Activated CD4-positive, alpha-beta T cell treated with anti-CD3 and anti-CD28 coated beads, Interleukin-2, amount 50 U/mL, for 24 hours (primary cell): ENCODE data around the gene HNF4A.

Experiments used
- DNase-seq, 2 donors: peaks; one replicate each; pipeline ENCODE4 v3.0.0-alpha.2; 2020; ENCODE audit warnings: low read depth in 1 of 2, low spot score in 1 of 2

The HNF4A gene

DNA sequence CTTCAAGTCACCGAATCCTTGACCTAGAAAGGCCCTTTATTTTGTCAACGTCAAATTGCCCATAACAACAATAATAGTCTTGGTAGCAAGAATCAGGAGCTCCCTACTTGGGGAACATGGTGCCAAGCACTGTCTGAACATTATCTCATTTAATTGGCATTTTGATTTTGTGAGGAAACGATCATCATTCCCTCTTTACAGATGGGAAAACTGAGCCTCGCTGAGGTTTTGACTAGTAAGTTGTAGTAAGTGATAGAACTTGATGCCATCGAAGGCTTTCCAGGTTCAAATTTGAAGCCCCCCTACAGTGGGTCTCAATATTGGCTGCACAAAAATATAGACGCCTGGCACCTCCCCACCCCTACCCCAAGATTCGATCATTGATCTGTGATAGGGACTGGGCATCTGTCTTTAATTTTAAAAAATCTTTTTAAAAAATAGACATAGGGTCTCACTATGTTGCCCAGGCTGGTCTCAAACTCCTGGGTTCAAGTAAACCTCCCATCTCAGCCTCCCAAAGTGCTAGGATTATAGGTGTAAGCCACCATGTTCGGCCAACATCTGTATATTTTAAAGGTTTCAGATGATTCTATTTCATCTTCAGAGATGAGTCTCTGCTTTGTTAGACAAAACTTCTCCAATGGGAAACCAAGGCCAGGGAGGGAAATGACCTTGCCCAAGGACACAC, 36.7 kb downstream of the HNF4A start:
- DNase-seq, result no peak

DNA sequence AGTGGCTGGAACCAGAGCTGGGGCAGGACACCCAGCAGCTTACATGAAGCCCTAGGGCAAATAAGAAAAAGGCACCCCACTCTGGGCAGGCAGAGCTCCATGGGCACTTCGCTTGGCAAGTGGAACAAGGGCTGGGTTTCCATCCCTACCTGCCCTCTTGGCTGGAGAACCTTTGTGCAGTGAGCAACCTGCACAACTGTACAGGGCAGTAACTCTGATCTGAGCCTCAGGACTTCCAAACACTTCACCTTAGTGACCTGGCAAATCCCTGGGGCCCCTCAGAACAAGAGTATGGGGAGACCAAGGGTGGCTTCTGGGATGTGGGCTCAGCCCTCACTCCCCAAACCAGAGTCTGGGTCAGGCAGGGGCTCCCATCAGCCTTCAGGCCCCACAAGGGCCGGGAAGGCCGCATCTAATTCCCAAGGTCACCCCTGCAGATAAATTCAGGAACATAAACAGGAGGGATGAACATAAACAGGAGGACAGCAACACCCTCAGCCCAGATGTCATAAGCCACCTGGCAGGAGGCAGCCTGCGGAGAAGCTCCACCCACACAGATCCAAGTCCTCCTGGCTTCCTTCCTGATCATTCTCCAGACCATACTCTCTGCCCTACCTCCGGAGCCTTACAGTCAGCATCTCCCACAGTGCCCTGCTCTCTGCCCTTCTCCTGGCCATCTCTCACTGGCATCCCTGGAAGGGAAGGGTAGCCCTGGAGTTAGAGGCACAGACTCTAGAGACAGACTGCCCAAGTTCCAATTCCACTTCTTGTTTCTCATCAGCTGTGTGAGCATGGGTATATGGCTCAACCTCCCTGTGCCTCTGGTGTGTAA, 37.5 kb downstream of the HNF4A start:
- no peak for DNase-seq

DNA sequence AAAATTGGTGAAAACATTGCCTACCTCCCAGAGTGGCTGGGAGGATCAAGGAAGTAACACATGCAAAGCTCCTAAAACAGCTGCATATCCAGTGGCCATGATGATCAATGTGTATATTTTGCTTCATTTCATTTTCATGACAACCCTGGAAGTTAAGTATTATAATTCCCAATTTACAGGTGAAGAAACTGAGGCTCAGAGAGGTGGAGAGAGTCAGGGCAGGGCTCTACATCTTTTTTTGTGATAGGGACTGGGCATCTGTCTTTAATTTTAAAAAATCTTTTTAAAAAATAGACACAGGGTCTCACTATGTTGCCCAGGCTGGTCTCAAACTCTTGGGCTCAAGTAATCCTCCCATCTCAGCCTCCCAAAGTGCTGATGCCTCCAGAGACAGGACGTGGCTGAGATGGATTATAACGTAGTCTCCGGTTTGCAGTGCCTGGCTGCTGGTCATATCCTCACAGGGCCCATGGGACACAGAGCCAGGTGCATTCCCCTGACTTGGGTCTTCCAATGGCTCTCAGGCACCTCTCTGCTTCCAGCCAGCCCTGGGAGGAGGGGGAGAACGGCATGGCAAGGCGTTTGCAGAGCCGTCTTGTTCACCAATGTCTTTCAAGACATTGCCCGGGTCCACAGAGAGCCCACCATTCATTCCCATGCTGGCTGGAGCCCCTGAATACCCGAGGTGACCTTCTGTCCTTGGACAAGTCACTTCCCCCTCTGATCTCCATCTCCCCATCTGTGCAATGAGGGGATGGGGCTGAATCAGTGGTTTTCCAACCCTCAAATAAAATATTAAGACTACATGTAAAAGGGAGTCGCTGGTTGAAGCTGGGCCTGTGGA, 38.3 kb downstream of the HNF4A start:
- DNase-seq, result no peak

DNA sequence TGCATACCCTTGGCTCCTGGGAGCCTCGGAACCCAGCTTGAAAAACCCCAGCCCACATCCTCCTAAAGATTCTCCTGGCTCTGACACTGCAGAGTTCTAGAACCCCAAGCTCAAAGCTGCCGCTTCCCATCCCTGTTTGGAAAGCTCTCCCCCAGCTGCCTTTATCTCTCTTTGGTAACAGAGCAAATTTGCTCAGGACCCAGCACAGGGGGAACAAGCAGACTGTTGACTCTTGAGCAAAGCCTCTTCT, 38.9 kb downstream of the HNF4A start:
- no peak for DNase-seq

DNA sequence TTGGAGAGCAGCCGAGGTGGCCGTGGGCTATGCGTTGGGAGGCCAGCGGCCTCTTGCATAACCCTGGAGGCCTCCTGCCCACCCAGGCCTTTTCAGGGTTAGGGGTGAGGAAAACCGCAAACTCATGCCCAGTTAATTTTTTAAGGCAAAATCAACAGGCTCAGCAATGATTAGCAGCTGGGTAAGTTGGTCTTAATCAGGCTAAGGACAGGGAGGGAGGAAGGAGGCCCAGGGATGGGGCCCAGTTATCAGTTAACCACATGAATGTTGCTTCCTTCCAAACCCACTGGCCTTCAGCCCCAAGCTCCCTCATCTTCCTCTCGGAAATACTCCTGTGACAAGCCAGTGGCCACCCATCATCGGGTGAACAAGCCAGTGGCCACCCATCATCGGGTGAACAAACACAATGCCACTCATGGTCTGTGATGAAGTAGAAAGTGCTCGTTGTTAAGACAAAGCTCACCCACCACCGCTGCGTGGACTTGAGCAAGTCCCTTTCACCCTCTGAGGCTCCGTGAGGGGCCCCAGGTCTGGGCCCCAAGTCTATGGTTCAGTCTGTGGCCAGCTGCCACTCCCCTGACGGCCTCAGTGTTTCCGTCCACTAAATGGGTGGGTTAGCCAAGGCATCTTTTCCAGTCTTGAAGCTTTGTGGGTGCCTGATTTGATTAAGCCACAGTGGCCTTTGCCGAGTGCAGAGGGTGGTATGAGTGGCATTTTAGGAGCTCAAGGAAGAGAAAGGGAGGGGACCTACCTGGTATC, 39.4 kb downstream of the HNF4A start:
- DNase-seq, result no peak

DNA sequence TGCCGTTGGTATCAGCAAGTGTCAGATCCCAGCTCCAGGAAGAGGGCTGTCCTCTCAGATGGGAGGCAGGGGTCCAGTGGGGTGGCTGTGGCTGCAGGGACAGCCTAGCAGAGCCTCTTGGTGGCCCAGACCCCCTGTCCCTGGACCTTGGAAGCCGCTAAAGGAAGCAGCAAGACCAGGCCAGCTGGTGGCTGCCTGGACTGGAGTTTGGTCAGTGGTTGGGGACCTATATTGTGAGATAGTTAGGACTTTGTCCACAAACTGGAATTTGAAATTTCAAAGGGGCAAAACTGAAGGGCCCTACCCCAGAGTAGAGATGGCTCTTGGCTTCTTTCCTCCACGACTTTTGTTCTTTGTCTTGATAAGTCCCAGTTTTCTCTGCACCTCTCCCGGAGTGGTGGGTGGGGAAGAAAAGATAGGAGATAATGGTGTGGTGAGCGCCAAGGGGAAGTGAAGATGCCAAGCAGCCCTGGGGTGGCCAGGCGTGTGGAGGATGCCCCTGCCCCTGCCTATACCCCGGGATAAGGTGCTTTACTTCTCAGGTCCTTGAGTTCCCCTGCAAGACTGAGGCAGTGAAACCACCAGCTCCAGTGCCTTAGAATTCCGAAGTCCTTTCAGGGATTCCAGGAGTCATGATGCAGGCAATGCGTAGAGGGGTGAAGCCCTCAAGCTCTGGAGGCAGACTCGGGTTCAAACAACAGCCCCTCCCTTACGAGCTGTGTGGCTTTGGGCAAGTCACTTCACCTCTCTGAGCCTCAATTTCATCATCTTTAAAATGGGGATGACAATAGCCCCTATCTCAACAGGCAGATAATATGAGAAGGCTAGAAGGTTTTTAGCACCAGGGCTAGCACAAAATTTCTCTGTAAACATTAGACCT, 40.2 kb downstream of the HNF4A start:
- DNase-seq, result no peak

DNA sequence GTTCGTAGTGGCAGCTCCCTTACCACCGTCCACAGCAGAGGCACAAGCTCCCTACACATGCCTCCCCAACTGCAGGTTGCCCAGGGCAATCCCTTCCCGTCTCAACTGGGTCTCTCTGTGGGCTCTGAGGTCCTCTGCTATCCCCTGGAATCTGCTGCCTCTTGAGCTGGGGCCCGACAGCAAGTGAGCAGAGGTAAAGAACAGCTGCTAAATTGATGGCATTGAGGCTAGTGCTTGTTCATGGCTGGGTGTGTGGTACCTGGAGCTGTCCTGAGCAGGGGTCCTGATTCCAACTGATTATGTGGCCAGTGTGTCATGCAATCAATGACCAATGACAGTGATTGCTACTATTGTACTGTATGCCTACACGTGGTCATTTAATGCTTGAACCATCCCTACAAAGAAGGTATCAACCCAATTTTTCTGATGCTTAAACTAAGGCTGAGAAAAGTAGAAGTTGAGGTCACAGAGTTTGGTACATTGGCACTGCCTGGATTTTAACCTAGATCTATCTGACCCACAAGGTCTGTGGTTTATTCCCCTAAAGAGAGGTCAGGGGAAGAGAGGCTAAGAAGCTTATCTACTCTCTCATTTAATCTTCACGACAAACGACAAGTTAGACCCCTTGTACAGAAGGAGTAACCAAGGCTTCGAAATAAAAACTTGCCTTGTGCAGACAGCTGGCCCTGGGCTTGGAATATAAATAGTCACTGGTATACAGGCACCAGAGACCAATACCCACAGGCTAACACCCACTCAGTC, 41.1 kb downstream of the HNF4A start:
- DNase-seq, result no peak

DNA sequence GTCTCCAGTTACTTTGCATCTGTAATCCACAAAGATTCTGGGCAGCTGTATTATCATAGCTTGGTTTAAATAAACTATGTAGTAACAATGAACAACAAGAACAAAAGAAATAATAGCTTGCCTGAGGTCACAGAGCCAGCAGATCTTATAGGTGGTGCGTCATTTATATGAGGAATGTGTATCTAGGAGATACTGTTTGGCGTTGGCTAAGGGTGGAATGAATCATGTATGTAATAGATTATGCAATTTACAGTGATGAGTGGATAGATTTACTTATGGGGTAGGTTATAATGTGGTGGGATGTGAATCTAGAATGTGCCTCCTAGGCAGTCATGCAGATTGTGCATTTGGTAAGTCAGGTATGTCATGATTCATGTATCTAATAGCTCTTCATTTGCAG, 42.8 kb downstream of the HNF4A start:
- DNase-seq, result no peak

DNA sequence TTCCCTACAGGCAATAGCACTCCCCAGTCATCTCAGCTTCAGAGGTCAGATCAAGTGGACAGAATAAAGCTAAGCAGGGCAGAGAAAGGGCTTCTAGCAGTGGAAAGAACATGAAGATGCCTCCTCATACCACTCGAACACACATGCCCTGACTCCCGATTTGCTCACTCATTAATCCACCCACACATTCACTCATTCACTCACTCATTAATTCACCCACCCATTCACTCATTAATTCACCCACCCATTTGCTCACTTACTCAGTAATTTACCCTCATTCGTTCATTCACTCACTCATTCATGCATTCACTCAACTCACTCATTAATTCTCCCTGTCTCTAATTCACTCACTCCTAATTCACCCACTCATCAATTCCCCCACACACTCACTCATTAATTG, 43.9 kb downstream of the HNF4A start:
- no peak for DNase-seq

DNA sequence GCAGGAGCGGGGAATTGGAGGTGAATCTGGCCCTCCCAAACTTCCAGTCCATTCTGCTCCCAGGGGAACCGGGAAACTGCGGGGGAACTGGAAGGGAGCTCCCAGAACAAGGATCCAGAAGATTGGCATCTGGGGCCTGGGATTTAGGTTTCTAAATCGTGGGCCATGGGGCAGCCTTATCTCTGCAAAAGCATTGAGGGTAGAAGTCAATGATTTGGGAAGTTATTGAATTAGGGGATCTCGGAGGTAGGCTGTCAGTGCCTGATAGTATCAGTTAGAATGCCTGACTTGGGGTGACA, 45.1 kb downstream of the HNF4A start:
- no peak for DNase-seq

DNA sequence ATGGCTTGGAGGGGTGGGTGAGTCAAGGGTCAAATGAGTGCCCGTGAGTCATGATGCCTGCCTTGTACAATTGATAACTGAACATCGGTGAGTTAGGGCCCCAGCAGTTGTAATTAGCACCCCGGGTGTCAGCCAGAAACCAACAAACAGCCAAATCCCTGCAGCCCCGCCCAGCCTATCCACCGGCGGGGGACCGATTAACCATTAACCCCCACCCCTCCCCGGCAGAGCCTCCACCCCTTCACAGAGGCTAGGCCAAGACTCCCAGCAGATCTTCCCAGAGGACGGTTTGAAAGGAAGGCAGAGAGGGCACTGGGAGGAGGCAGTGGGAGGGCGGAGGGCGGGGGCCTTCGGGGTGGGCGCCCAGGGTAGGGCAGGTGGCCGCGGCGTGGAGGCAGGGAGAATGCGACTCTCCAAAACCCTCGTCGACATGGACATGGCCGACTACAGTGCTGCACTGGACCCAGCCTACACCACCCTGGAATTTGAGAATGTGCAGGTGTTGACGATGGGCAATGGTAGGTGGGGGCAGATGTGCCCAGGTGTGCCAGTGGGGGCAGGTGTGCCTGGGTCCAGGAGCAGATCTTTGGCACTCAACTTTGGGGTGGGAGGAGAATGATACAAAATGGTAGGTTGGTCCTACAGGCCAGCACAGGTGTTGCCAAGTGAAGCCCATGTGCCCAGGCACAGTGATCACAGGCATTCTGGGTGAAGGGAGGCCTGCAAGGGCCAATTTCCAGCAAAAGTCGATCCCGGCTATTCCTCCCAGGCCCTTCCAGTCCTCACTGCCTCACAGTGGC, 45.7 kb downstream of the HNF4A start:
- no peak for DNase-seq

DNA sequence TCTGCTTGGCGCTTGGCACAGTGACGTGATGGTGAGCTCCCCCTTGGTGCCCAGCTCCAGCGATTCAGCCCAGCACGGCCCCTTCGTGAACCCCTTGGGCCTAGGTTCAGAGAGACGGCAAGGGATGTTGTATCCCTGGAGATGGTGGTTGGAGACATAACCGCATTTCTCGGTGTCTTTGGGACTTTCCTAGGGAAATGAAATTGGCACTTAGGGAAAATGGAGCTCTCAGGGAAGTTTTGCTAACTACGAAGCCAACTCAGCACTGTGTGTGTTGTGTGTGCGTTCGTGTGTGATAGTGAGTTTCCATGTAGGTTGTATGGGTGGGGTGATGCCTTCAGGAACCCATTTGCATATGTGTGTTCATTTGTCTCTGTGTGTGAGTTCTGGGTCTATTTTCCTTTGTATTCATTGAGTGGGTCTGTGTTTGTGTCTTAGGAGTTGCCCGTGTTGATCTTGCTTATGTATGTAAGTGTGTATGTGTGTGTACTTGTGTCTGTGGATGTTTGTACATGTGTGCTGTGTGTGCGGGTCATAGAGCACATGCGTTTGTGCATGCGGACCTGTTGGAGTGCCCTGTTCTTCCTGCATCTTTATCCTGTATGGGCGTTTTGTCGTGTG, 46.4 kb downstream of the HNF4A start:
- DNase-seq, result no peak

DNA sequence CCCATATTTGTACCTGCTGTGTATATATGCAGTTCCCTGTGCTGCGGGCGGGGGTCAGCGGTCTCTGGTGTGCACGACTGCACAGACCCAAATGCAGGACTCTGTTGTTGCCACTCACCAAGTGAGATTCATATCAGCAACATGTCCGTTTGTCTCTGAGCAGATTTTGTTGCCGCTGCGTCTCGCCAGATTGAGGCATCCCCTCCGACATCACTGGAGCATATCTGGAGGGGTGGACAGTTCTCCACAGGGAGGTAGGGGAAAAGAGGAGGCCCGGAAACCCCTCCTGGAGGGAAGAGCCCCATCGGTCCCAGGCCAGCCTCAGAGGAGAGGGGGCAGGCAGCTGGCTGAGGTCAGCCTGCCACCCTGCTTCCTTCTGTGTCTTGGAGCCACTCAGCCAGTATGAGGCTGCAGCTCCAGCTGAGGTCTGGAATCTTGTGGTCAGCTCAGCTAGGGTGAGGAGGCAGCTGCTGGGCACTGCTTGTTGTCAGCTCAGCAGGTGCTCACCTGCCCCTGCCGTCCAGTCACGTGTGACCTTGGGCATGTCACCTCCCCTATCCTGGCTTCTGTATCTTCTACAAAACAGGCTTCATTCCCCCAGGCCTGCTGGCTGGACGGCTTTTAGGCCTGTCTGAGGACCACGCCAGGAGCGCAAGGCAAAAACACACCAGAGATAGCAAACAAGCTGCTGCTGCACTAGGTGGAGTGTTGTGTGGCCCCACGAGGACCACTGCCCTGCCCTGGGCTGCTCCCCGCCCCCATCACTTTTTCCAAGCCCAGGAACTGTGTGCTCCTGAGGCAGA, 47.1 kb downstream of the HNF4A start:
- no peak for DNase-seq

DNA sequence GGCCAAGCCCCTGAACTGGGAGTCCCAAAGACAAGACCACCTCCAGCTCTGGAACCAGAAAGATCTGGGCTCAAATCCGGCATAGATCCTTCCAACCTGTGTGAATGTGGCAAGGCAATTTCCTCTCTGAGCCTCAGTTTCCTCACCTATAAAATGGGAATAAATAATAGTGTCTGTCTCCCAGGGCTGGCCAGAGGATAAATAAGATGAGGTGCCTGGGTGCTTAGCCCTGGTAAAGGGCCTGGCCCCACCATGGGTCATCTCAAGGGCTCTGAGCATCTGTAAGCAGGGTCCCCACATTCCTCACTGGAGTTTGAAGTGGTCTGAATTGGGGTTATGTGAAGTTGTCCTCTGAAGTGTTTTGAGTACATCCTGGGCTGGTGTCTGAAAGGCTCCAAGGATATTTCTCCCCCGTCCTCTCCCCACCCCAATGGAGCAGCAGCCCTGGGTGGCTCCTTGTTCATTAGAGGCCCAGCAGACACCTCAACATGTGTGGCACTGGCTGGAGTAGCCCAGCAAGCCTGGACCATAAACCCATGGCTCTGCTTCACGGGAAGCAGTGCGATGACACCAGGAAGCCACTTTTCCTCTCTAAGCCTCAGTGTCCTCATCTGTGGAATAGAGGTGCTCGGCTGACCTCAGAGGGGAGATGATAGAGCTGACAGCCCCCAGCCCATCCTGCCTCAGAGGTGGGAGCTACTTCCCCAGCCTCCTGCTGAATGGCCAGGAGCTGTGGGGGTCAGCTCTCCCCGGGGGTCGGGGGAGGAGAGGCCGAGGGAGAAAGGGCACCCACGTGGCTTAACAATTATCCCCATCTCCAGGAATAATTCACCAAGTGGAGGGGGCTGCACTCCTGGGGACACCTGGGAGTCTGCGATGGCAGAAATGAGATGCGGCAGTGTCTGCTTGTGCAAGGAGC, 48.0 kb downstream of the HNF4A start:
- no peak for DNase-seq

DNA sequence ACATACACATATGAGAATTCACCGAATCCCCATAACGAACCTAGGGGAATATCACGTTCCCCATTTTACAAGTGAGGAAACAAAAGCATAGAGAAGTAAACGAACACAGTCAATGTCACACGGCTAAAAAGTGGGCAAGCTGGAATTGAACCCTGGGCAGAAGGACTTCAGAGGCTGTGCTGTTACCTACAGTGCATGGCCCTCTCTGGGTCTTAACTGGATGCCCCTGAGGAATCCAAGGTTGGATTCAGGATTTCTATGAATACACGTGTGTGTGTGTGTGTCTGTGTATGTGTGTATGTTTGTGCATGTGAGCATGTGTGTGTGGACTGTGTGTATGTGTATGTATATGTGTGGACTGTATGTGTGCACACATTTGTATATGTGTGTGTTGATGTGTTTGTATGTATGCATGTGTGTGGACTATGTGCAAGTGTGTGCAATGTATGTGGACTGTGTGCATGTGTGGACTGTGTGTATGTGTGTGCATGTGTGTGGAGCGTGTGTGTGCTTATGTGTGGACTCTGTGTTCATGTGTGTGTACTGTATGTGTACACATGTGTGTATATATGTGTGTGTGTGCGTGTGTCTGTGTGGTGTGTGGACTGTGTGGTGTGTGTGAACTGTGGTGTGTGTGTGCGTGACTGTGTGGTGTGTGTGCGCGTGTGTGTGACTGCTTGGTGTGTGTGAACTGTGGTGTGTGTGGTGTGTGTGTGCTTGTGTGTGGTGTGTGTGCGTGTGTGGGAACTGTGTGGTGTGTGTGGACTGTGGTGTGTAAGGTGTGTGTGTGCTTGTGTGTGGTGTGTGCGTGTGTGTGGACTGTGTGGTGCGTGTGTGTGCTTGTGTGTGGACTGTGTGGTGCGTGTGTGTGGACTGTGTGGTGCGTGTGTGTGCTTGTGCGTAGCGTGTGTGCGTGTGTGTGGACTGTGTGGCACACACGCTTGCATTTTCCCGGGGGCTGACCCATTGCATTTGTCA, 49.0 kb downstream of the HNF4A start:
- no peak for DNase-seq

DNA sequence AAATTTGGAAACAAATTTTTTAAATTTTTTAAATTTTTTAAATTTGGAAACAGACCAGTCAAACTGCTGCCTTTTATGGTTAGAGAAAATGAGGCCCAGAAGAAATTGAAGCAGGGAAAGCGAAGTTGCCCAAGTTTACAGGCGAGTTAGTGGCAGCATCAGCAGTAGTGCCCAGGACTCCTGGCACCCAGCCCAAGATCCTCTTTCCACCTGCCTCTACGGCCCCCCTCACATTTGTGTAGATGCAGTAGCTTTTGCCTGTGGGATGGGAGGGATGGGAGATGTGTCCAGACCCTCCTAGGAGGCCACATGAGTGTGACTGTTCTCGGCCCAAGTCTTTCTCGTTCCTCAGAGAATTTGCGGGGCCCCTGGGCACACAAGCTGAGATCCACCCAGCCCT, 49.8 kb downstream of the HNF4A start:
- DNase-seq, result no peak
